Osteoblast (primary cell): ENCODE results near the gene ANO4. TPM values are rescaled to one million over a fixed set of nuclear protein-coding genes. Genes with fewer than 3 reads are reported as not detected.

Experiments used
- DNase-seq: peaks from one replicate; pipeline ENCODE4 v3.0.0; 2011; ENCODE audit warnings: low spot score, mixed read lengths; ENCODE audit not compliant: insufficient read length; ENCODE audit errors: missing footprints
- H2AFZ ChIP-seq: 2 replicates; pipeline ENCODE4 v1.6.0; 2011; ENCODE audit warnings: mild to moderate bottlenecking, low read length
- H3K27ac ChIP-seq: 2 replicates; pipeline ENCODE4 v1.5.1; 2011; ENCODE audit warnings: mild to moderate bottlenecking, low read depth, low read length, moderate library complexity
- H3K27me3 ChIP-seq: 2 replicates; pipeline ENCODE4 v1.6.0; 2012; ENCODE audit warnings: mild to moderate bottlenecking, control low read depth, inconsistent platforms, low read length, moderate library complexity; ENCODE audit not compliant: insufficient read depth
- H3K36me3 ChIP-seq: 2 replicates; pipeline ENCODE4 v1.5.1; 2011; ENCODE audit warnings: mild to moderate bottlenecking, low read length, control low read depth, moderate library complexity; ENCODE audit not compliant: insufficient read depth
- H3K4me1 ChIP-seq: 2 replicates; pipeline ENCODE4 v1.5.1; 2011; ENCODE audit warnings: mild to moderate bottlenecking, low read length, control low read depth, moderate library complexity; ENCODE audit not compliant: insufficient read depth
- H3K4me2 ChIP-seq: 2 replicates; pipeline ENCODE4 v1.6.0; 2011; ENCODE audit warnings: mild to moderate bottlenecking, low read length; ENCODE audit not compliant: insufficient read depth
- H3K4me3 ChIP-seq: fragments of 200-600 bp; sonication (generic); 3 replicates; pipeline ENCODE4 v1.5.1; 2012; ENCODE audit warnings: mild to moderate bottlenecking, low read length, inconsistent platforms; ENCODE audit not compliant: insufficient read depth
- H3K79me2 ChIP-seq: 2 replicates; pipeline ENCODE4 v1.6.0; 2012; ENCODE audit warnings: mild to moderate bottlenecking, low read length, control low read depth, inconsistent platforms; ENCODE audit not compliant: insufficient read depth
- H3K9me3 ChIP-seq: 2 replicates; pipeline ENCODE4 v1.5.1; 2011; ENCODE audit warnings: low read depth, low read length, control low read depth
- H4K20me1 ChIP-seq: 2 replicates; pipeline ENCODE4 v1.6.0; 2012; ENCODE audit warnings: mild to moderate bottlenecking, low read length, control low read depth; ENCODE audit not compliant: insufficient read depth
- CTCF ChIP-seq: IDR thresholded peaks from 2 replicates; pipeline ENCODE4 v1.5.1; 2011; ENCODE audit warnings: mild to moderate bottlenecking, low read depth, low read length, moderate library complexity; ENCODE audit errors: extremely low read depth
- total RNA-seq: library from RNA; depleted of rRNA; stranded (reverse); fragments of >200 nt; gene quantifications from 2 replicates; pipeline ENCODE4 v1.2.3, GENCODE V29; 2012

Gene ANO4
- total RNA-seq, 1 donor = not detected

- H3K36me3 ChIP-seq = no peaks in the 10 kb centered on the region
Measured at GRCh38 chr12:100900808-100901207, 106.2 kb downstream of the ANO4 start.

GRCh38 chr12:100901266-100901665, 106.7 kb downstream of the ANO4 start:
- Histone ChIP-seq H3K27me3 (no peaks in the 10 kb centered on the region), H3K4me1 (no peaks in the 10 kb centered on the region), H3K4me3 (no peak overlapping the region), H2AFZ (no peak overlapping the region), H3K4me2 (no peak overlapping the region), H3K9me3 (no peaks in the 10 kb centered on the region), H4K20me1 (no peaks in the 10 kb centered on the region), H3K79me2 (no peaks in the 10 kb centered on the region), H3K36me3 (no peaks in the 10 kb centered on the region), H3K27ac (no peak overlapping the region)
- no peak for DNase-seq
- TF ChIP-seq CTCF = no peak

More at GRCh38 chr12:100900808-100901207, 106.2 kb downstream of the ANO4 start:
- H3K27me3 ChIP-seq = no peaks in the 10 kb centered on the region
- no peak overlapping the region for H2AFZ ChIP-seq
- DNase-seq = no peak
- no peaks in the 10 kb centered on the region for H4K20me1 ChIP-seq
- TF ChIP-seq CTCF = no peak
- no peaks in the 10 kb centered on the region for H3K9me3 ChIP-seq
- no peaks in the 10 kb centered on the region for H3K4me1 ChIP-seq
- H3K4me2 ChIP-seq = no peak overlapping the region
- H3K79me2 ChIP-seq = no peaks in the 10 kb centered on the region
- H3K27ac ChIP-seq = no peak overlapping the region
- no peak overlapping the region for H3K4me3 ChIP-seq

GRCh38 chr12:100904270-100904669, 109.7 kb downstream of the ANO4 start:
- Histone ChIP-seq H3K4me2 (no peak overlapping the region), H3K79me2 (no peaks in the 10 kb centered on the region), H3K27ac (no peak overlapping the region), H3K4me3 (no peak overlapping the region), H2AFZ (no peak overlapping the region), H4K20me1 (no peaks in the 10 kb centered on the region), H3K4me1 (no peaks in the 10 kb centered on the region), H3K9me3 (no peaks in the 10 kb centered on the region), H3K27me3 (no peaks in the 10 kb centered on the region), H3K36me3 (no peaks in the 10 kb centered on the region)
- no peak for DNase-seq
- no peak for TF ChIP-seq CTCF

- Histone ChIP-seq H3K27me3 (no peaks in the 10 kb centered on the region), H3K4me2 (no peak overlapping the region), H3K36me3 (no peaks in the 10 kb centered on the region), H3K27ac (no peak overlapping the region), H3K4me1 (no peaks in the 10 kb centered on the region), H3K4me3 (no peak overlapping the region), H4K20me1 (no peaks in the 10 kb centered on the region), H3K9me3 (no peaks in the 10 kb centered on the region), H2AFZ (no peak overlapping the region), H3K79me2 (no peaks in the 10 kb centered on the region)
- peak; percentile 87 for DNase-seq
- TF ChIP-seq CTCF = no peak
Measured at GRCh38 chr12:100908501-100908900, 113.9 kb downstream of the ANO4 start.
